PC-9 (cell line): ENCODE data around the gene DLG1.

Experiments used
- EZH2 ChIP-seq: fragments of 200-600 bp; sonication (generic); IDR thresholded peaks from 2 replicates; pipeline ENCODE4 v1.8.0; 2017; ENCODE audit warnings: antibody characterized with exemption, low read depth
- TF ChIP-seq, protein P1 (sequence below): fragments of 200-600 bp; sonication (generic); conservative IDR thresholded peaks from 2 replicates; pipeline ENCODE4 v1.6.1; 2017; ENCODE audit warnings: mixed run types, antibody characterized with exemption, mild to moderate bottlenecking, moderate library complexity

DNA sequence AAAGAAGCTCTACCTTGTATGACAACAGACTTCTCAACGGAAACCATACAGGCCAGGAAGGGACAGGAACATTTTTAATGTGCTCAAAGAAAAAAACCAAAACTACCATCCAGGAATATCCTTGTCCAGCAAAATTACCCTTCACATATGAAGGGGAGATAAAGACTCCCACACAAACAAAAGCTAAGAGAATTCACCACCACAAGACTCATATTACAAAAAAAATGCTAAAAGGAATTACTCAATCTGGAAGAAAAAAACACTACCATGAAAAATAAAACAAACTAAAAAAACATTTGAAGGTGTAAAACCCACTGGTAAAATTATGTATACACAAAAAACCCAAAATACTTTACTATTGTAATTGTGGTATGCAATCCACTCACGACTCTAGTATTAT is 57.2 kb downstream of the DLG1 start:
- TF ChIP-seq, protein P1, sequence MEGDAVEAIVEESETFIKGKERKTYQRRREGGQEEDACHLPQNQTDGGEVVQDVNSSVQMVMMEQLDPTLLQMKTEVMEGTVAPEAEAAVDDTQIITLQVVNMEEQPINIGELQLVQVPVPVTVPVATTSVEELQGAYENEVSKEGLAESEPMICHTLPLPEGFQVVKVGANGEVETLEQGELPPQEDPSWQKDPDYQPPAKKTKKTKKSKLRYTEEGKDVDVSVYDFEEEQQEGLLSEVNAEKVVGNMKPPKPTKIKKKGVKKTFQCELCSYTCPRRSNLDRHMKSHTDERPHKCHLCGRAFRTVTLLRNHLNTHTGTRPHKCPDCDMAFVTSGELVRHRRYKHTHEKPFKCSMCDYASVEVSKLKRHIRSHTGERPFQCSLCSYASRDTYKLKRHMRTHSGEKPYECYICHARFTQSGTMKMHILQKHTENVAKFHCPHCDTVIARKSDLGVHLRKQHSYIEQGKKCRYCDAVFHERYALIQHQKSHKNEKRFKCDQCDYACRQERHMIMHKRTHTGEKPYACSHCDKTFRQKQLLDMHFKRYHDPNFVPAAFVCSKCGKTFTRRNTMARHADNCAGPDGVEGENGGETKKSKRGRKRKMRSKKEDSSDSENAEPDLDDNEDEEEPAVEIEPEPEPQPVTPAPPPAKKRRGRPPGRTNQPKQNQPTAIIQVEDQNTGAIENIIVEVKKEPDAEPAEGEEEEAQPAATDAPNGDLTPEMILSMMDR: no peak
- no peak for TF ChIP-seq EZH2
